GM21786 (cell line): ENCODE data around the gene SNRPN.
"Not testable (repeated sequence)": the region's sequence is repeated elsewhere in the genome, so short reads cannot be mapped to it uniquely, and the experiment has no call there.

Source experiments
- ATAC-seq: cut with Tn5 transposase; IDR thresholded peaks from one replicate; pipeline ENCODE4 v1.9.1; 2021; ENCODE audit not compliant: unreplicated experiment

SNRPN gene

GRCh38 chr15:24954783-24955530 lies at the start of gene SNRPN, which contains the start of gene SNURF:
SNRPN (plus strand) TSS chr15:24954987; CDS start chr15:24974454, 19,467 bp downstream.
SNURF (plus strand) TSS chr15:24954987; CDS start chr15:24955049, 62 bp downstream.
- no peak for ATAC-seq

- no peak for ATAC-seq
Measured at GRCh38 chr15:24916305-24917009, 38.3 kb upstream of the SNRPN start.

GRCh38 chr15:24917431-24917830 lies 37.4 kb upstream of the SNRPN start:
- ATAC-seq = no peak

GRCh38 chr15:24919446-24919845 lies 35.3 kb upstream of the SNRPN start:
- no peak for ATAC-seq

- ATAC-seq = not testable (repeated sequence)
Measured at GRCh38 chr15:24922781-24923180, 32.0 kb upstream of the SNRPN start.

GRCh38 chr15:24924153-24924552 lies 30.6 kb upstream of the SNRPN start:
- ATAC-seq = no peak

- no peak for ATAC-seq
Measured at GRCh38 chr15:24924621-24925020, 30.2 kb upstream of the SNRPN start.

GRCh38 chr15:24931874-24932732 lies 22.7 kb upstream of the SNRPN start:
- not testable (repeated sequence) for ATAC-seq

GRCh38 chr15:24933716-24934115 lies 21.1 kb upstream of the SNRPN start:
- ATAC-seq = no peak

- ATAC-seq = not testable (repeated sequence)
Measured at GRCh38 chr15:24938224-24938623, 16.6 kb upstream of the SNRPN start.

GRCh38 chr15:24940236-24940635 lies 14.6 kb upstream of the SNRPN start:
- ATAC-seq = no peak

GRCh38 chr15:24943361-24943760 lies 11.4 kb upstream of the SNRPN start:
- ATAC-seq = no peak

- no peak for ATAC-seq
Measured at GRCh38 chr15:24944954-24945353, 9.8 kb upstream of the SNRPN start.

GRCh38 chr15:24945711-24946110 lies 9.1 kb upstream of the SNRPN start:
- ATAC-seq = no peak

GRCh38 chr15:24948495-24948894 lies 6.3 kb upstream of the SNRPN start:
- no peak for ATAC-seq

- ATAC-seq = no peak
Measured at GRCh38 chr15:24955531-24955921, 739 bp downstream of the SNRPN start.

GRCh38 chr15:24956111-24956838 lies 1.5 kb downstream of the SNRPN start:
- peak; percentile 81 for ATAC-seq

GRCh38 chr15:24957691-24958090 lies 2.9 kb downstream of the SNRPN start:
- no peak for ATAC-seq

- no peak for ATAC-seq
Measured at GRCh38 chr15:24961967-24962366, 7.2 kb downstream of the SNRPN start.

- ATAC-seq = no peak
Measured at GRCh38 chr15:24962880-24963279, 8.1 kb downstream of the SNRPN start.
